ENCODE results near the gene OLA1. TPM values are rescaled to one million over a fixed set of nuclear protein-coding genes. Genes with fewer than 3 reads are reported as not detected.

OLA1 gene
- total and polyA plus RNA-seq, 2 of the 4 experiments (the other 2 are of a cell fraction): 54.7 to 71.2 TPM

DNA sequence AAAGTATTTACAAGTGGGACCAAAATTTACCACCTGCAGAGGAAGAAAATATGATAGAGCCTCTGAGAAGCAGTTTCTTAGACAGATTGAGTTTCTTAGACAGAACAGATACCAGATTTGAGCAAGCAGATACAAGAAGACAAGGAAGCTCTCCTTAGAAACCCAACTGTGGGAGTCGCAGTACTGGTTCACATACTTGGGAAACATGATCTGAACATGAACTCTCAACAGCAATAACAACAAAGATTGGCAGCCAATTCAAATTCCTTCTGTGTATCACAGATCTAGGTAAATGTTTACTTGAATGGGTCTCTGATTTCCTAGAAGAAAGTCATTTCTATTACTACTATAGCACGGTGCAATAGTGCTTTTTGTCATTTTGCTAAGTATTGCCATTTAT, 82.1 kb downstream of the OLA1 start:
- intact Hi-C loops (cut with micrococcal nuclease) (no loop called here), dilution Hi-C loops (cut with HindIII; ENCODE audit: low sequenced_read_pairs, unreplicated experiment) (no loop called here), in situ Hi-C loops (cut with MboI; ENCODE audit: low sequenced_read_pairs) (no loop called here)
- H3K27me3 ChIP-seq (ENCODE audit: control insufficient read depth, insufficient read depth, low read length): no peaks in the 10 kb centered on the region
- no peak overlapping the region for H2BK5ac ChIP-seq (ENCODE audit: low read depth, low read length, poor library complexity, severe bottlenecking)
- no peaks in the 10 kb centered on the region for H3K9me1 ChIP-seq (ENCODE audit: insufficient read depth, low read length)
- H3K36me3 ChIP-seq (ENCODE audit: control insufficient read depth, insufficient read depth, low read length): no peaks in the 10 kb centered on the region
- CTCF ChIA-PET: interaction anchor here (0.6 to 1.1 kb wide), 2 partner anchors 231 to 1872 kb away, joined by 3 read pairs; no protein-coding TSS in a partner anchor
- WGBS, 2 experiments (ENCODE audit: extremely low coverage in 2 of 2, insufficient read length in 1 of 2): no CpG with 5 or more reads among the region's 2 CpGs
- H3K79me1 ChIP-seq (ENCODE audit: low read depth in 1 of 2, low read length in 2 of 2): peaks cover 15 to 20% of the 10 kb centered on the region in 2 experiments
- no peak overlapping the region for H2BK15ac ChIP-seq (ENCODE audit: low read depth, low read length)
- no TSS peak for BruUV-seq (replicated peaks)
- no peak overlapping the region for H2BK20ac ChIP-seq (ENCODE audit: low read depth, low read length)
- H3K27ac ChIP-seq (ENCODE audit: insufficient read depth, low read length): no peak overlapping the region
- H2AK9ac ChIP-seq (replicated peaks; ENCODE audit: low read depth, low read length, poor library complexity): no peak overlapping the region
- H3K56ac ChIP-seq (ENCODE audit: extremely low read depth, insufficient read depth, low read length): no peak overlapping the region
- no peak overlapping the region for H3K9ac ChIP-seq (ENCODE audit: low read depth, low read length)
- H4K20me1 ChIP-seq (ENCODE audit: insufficient read depth, low read length): no peaks in the 10 kb centered on the region
- no peak overlapping the region for H3K18ac ChIP-seq (ENCODE audit: low read depth, low read length)
- no peak overlapping the region for H3K14ac ChIP-seq (replicated peaks; ENCODE audit: low read depth, low read length)
- POLR2A ChIA-PET (ENCODE audit: unreplicated experiment): no interaction called here
- no peak overlapping the region for H3K4ac ChIP-seq (ENCODE audit: low read depth, low read length)
- no peaks in the 10 kb centered on the region for H3K4me1 ChIP-seq (ENCODE audit: control insufficient read depth, insufficient read depth, low read length)
- H3K23ac ChIP-seq (ENCODE audit: low read depth, low read length): no peak overlapping the region
- H2AFZ ChIP-seq (replicated peaks; ENCODE audit: low read length, poor library complexity): no peak overlapping the region
- no peak overlapping the region for H2BK120ac ChIP-seq (ENCODE audit: low read depth, low read length)
- H3K9me3 ChIP-seq (ENCODE audit: control insufficient read depth, insufficient read depth, low read length): peaks cover 5% of the 10 kb centered on the region
- H2AK5ac ChIP-seq (ENCODE audit: low read depth, low read length): no peak overlapping the region
- no peak overlapping the region for H4K8ac ChIP-seq (ENCODE audit: low read depth in 2 of 2, low read length in 2 of 2)
- H3K4me2 ChIP-seq (ENCODE audit: low read depth, low read length): no peak overlapping the region
- no peak overlapping the region for H4K5ac ChIP-seq (ENCODE audit: low read depth, low read length)
- no peak overlapping the region for H3K4me3 ChIP-seq (ENCODE audit: insufficient read depth, low read depth, low read length)
- DNase-seq (no peak), ATAC-seq (ENCODE audit: low read depth) (no peak)
- TF ChIP-seq RCOR1 (IDR thresholded peaks at IDR 0.05; ENCODE audit: insufficient replicate concordance, low read length): no peak
- TF ChIP-seq CEBPB (IDR thresholded peaks at IDR 0.05; ENCODE audit: low read depth, low read length): no peak
- no peak for TF ChIP-seq SMC3 (IDR thresholded peaks at IDR 0.05; ENCODE audit: low read depth, low read length)
- no peak for TF ChIP-seq RAD21 (IDR thresholded peaks at IDR 0.05; ENCODE audit: low read length)
- TF ChIP-seq MAFK (IDR thresholded peaks at IDR 0.05; ENCODE audit: low read depth, low read length): no peak
- TF ChIP-seq MAZ (IDR thresholded peaks at IDR 0.05; ENCODE audit: borderline replicate concordance, low read depth, low read length): no peak
- no peak for TF ChIP-seq POLR2A (IDR thresholded peaks at IDR 0.05; ENCODE audit: low read depth, low read length)
- no peak for TF ChIP-seq NFE2L2 (IDR thresholded peaks at IDR 0.05; ENCODE audit: low read depth, low read length)
- TF ChIP-seq BHLHE40 (IDR thresholded peaks at IDR 0.05; ENCODE audit: low read depth, low read length): no peak
- TF ChIP-seq, protein P1, sequence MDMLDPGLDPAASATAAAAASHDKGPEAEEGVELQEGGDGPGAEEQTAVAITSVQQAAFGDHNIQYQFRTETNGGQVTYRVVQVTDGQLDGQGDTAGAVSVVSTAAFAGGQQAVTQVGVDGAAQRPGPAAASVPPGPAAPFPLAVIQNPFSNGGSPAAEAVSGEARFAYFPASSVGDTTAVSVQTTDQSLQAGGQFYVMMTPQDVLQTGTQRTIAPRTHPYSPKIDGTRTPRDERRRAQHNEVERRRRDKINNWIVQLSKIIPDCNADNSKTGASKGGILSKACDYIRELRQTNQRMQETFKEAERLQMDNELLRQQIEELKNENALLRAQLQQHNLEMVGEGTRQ (IDR thresholded peaks at IDR 0.05; ENCODE audit: low read depth, low read length): no peak
- TF ChIP-seq RFX5 (IDR thresholded peaks at IDR 0.05; ENCODE audit: low read depth, low read length): no peak
- TF ChIP-seq, protein P2, sequence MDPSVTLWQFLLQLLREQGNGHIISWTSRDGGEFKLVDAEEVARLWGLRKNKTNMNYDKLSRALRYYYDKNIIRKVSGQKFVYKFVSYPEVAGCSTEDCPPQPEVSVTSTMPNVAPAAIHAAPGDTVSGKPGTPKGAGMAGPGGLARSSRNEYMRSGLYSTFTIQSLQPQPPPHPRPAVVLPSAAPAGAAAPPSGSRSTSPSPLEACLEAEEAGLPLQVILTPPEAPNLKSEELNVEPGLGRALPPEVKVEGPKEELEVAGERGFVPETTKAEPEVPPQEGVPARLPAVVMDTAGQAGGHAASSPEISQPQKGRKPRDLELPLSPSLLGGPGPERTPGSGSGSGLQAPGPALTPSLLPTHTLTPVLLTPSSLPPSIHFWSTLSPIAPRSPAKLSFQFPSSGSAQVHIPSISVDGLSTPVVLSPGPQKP (IDR thresholded peaks at IDR 0.05; ENCODE audit: borderline replicate concordance, low read depth, low read length): no peak
- no peak for TF ChIP-seq CHD1 (IDR thresholded peaks at IDR 0.05; ENCODE audit: low read depth, low read length)
- no peak for TF ChIP-seq FOS (IDR thresholded peaks at IDR 0.05; ENCODE audit: low read depth, low read length)
- no peak for TF ChIP-seq CTCF (conservative IDR thresholded peaks at IDR 0.05; ENCODE audit: low read depth, low read length)
- TF ChIP-seq MXI1 (IDR thresholded peaks at IDR 0.05; ENCODE audit: borderline replicate concordance, low read depth, low read length): no peak
- H4K91ac ChIP-seq (ENCODE audit: insufficient read depth, low read depth, low read length): no peak overlapping the region

All from IMR-90 (cell line).